Colonic mucosa (tissue), 4 donors: Measurements from ENCODE around the gene GABRB2. TPM values are rescaled to one million over a fixed set of nuclear protein-coding genes. Genes with fewer than 3 reads are reported as not detected.

Experiments
- DNase-seq: peaks from one replicate; pipeline ENCODE4 v3.0.0-alpha.2; 2020
- H3K27ac ChIP-seq: fragments of 200-600 bp; one replicate; pipeline ENCODE4 v1.8.0; 2021
- H3K27me3 ChIP-seq: fragments of 200-600 bp; one replicate; pipeline ENCODE4 v1.8.0; 2021
- H3K36me3 ChIP-seq: fragments of 200-600 bp; one replicate; pipeline ENCODE4 v1.8.0; 2021
- H3K4me1 ChIP-seq: fragments of 200-600 bp; one replicate; pipeline ENCODE4 v1.8.0; 2021; ENCODE audit warnings: mild to moderate bottlenecking
- H3K4me3 ChIP-seq: fragments of 200-600 bp; one replicate; pipeline ENCODE4 v1.8.0; 2021
- H3K9ac ChIP-seq, 2 donors: one replicate each; pipeline ENCODE4 v1.7.0; 2013; ENCODE audit warnings: control low read depth in 2 of 2, low read depth in 2 of 2, low read length in 2 of 2
- H3K9me3 ChIP-seq: fragments of 200-600 bp; one replicate; pipeline ENCODE4 v1.8.0; 2021
- CTCF ChIP-seq: fragments of 200-600 bp; IDR thresholded peaks from one replicate; pipeline ENCODE4 v1.8.0; 2022; ENCODE audit warnings: antibody characterized with exemption, mild to moderate bottlenecking
- intact Hi-C: fragments of 100-400 bp; cut with DNase I; formaldehyde crosslinking; loops from one replicate; pipeline ENCODE4 v1.14.1; 2022
- total RNA-seq, 2 donors: library from RNA; stranded (reverse); fragmentation: NEBNext Ultra II Directional in 1 of 2; extraction: Animal tissue kit (Norgen Biotek cat#: 25700) in 1 of 2; gene quantifications; one replicate each; pipeline ENCODE4 v1.2.1, GENCODE V29; 2021
- donor health status: healthy.
- donor health status: DM: no; HTN: no; CAD: no.
- donor health status: DM: no; HTN: no; CAD: no.

The GABRB2 gene
- total RNA-seq, 2 donors from 2014 or later, result 1.5 to 4.2 TPM

- Histone ChIP-seq H3K27me3 (no peaks in the 10 kb centered on the region), H3K27ac (no peak overlapping the region), H3K4me3 (no peak overlapping the region), H3K9ac (no peak overlapping the region), H3K4me1 (no peaks in the 10 kb centered on the region), H3K9me3 (no peaks in the 10 kb centered on the region), H3K36me3 (no peaks in the 10 kb centered on the region)
- intact Hi-C loops, result no loop called here
- no peak for DNase-seq
- TF ChIP-seq CTCF, result no peak
These were observed 177.5 kb downstream of the GABRB2 start for GRCh38 chr5:161369022-161369421.

- H3K9ac ChIP-seq, result no peak overlapping the region
- intact Hi-C loops, result no loop called here
- H3K36me3 ChIP-seq, result no peaks in the 10 kb centered on the region
- H3K4me1 ChIP-seq, result no peaks in the 10 kb centered on the region
- no peaks in the 10 kb centered on the region for H3K9me3 ChIP-seq
- H3K27ac ChIP-seq, result no peak overlapping the region
- no peak for DNase-seq
- no peak for TF ChIP-seq CTCF
- no peaks in the 10 kb centered on the region for H3K27me3 ChIP-seq
- H3K4me3 ChIP-seq, result no peak overlapping the region
These were observed 188.1 kb downstream of the GABRB2 start for GRCh38 chr5:161358446-161358845.

- Histone ChIP-seq H3K9me3 (no peaks in the 10 kb centered on the region), H3K27ac (no peak overlapping the region), H3K4me3 (no peak overlapping the region), H3K4me1 (no peaks in the 10 kb centered on the region), H3K27me3 (no peaks in the 10 kb centered on the region), H3K9ac (no peak overlapping the region), H3K36me3 (no peaks in the 10 kb centered on the region)
- intact Hi-C loops, result no loop called here
- no peak for TF ChIP-seq CTCF
- DNase-seq, result no peak
These were observed 202.3 kb downstream of the GABRB2 start for GRCh38 chr5:161344234-161344633.

DNA sequence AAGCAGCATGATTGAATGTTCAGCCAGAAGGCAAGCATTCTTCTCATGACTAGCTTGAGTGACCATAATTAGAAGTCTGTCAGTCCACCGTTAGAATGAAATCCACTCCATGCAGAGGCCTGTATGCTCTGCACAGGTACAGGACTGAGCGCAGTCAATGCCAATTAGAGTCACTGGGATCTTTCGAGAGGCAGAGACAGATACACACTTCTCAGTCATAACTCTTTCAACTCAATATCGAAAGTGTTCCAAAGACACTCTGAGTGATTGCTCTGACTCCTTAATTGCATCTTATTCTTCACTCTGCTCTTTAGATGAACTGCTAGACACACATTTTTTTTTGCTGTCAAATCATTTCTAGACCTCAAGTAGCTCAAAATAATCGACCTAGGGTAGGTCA lies 203.6 kb downstream of the GABRB2 start:
- Histone ChIP-seq H3K27me3 (no peaks in the 10 kb centered on the region), H3K4me3 (no peak overlapping the region), H3K36me3 (no peaks in the 10 kb centered on the region), H3K4me1 (no peaks in the 10 kb centered on the region), H3K9ac (no peak overlapping the region), H3K9me3 (no peaks in the 10 kb centered on the region), H3K27ac (no peak overlapping the region)
- intact Hi-C loops, result no loop called here
- no peak for DNase-seq
- TF ChIP-seq CTCF, result no peak

DNA sequence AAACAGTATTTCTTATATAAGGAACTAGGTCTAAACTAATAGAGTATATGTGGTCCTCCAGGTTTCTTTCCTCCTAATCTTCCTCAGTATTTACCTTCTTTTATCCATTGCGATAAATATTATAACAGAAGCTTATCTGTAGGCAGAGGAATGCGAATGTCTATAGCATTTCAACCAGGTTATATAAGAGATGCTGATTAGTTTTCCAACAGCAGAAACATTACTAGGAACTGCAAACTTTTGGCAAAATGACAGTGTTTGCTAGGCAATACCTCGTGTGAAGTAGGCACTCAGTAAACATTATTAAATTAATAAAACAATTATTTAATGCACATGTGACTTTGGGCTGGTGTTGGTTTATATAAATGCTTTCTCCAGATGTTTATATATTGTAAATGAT lies 206.5 kb downstream of the GABRB2 start:
- intact Hi-C loops, result no loop called here

More for the DNA sequence above, 206.5 kb downstream of the GABRB2 start:
- H3K27ac ChIP-seq, result no peak overlapping the region
- no peak overlapping the region for H3K4me3 ChIP-seq
- no peaks in the 10 kb centered on the region for H3K27me3 ChIP-seq
- DNase-seq, result no peak
- no peaks in the 10 kb centered on the region for H3K4me1 ChIP-seq
- no peaks in the 10 kb centered on the region for H3K36me3 ChIP-seq
- H3K9me3 ChIP-seq, result no peaks in the 10 kb centered on the region
- TF ChIP-seq CTCF, result no peak
- H3K9ac ChIP-seq, result no peak overlapping the region
